WTC11 (cell line): Measurements from ENCODE around the gene GPR22. TPM values are rescaled to one million over a fixed set of nuclear protein-coding genes. Genes with fewer than 3 reads are reported as not detected.

ENCODE experiments used
- ATAC-seq: fragments of 200-7000 bp; cut with Tn5 transposase; 2 replicates; pipeline ENCODE4 v1.10.0; 2021; ENCODE audit warnings: mild to moderate bottlenecking, moderate library complexity
- CTCF ChIA-PET: fragments of 300-600 bp; sonication (Branson Sonifier 250); formaldehyde crosslinking; loops from one replicate; lab custom pipeline; 2021; ENCODE audit warnings: antibody characterized with exemption; lab: Charles Lee
- POLR2A ChIA-PET: fragments of 350-600 bp; sonication (Branson Sonifier 250); formaldehyde crosslinking; loops from one replicate; lab custom pipeline; 2021; ENCODE audit warnings: antibody characterized with exemption; lab: Charles Lee
- DNase-seq: peaks from one replicate; pipeline ENCODE4 v3.0.0; 2021; ENCODE audit warnings: low spot score
- H3K27ac Mint-ChIP-seq: 2 replicates; pipeline ENCODE4 v1.8.0; 2021; ENCODE audit warnings: mixed read lengths
- H3K27me3 Mint-ChIP-seq: 2 replicates; pipeline ENCODE4 v1.8.0; 2021; ENCODE audit warnings: low read depth, mild to moderate bottlenecking, moderate library complexity, mixed read lengths
- H3K36me3 Mint-ChIP-seq: 2 replicates; pipeline ENCODE4 v1.8.0; 2021; ENCODE audit warnings: mixed read lengths
- H3K4me1 Mint-ChIP-seq: 2 replicates; pipeline ENCODE4 v1.8.0; 2022; ENCODE audit warnings: mixed read lengths
- H3K4me3 Mint-ChIP-seq: 2 replicates; pipeline ENCODE4 v1.8.0; 2021; ENCODE audit warnings: mild to moderate bottlenecking, moderate library complexity, mixed read lengths
- H3K9me3 Mint-ChIP-seq: 2 replicates; pipeline ENCODE4 v1.8.0; 2021; ENCODE audit warnings: mixed read lengths
- ATF6 ChIP-seq: sonication (generic); formaldehyde crosslinking; IDR thresholded peaks from 2 replicates; pipeline ENCODE4 v1.8.1; 2023; ENCODE audit warnings: mild to moderate bottlenecking, missing genetic modification reagents
- CREM ChIP-seq: sonication (generic); formaldehyde crosslinking; IDR thresholded peaks from 2 replicates; pipeline ENCODE4 v1.8.1; 2022; ENCODE audit warnings: mild to moderate bottlenecking, missing genetic modification reagents, moderate library complexity
- ETV6 ChIP-seq: sonication (generic); formaldehyde crosslinking; IDR thresholded peaks from 2 replicates; pipeline ENCODE4 v1.8.1; 2022; ENCODE audit warnings: mild to moderate bottlenecking, missing genetic modification reagents
- FOXK1 ChIP-seq: sonication (generic); formaldehyde crosslinking; IDR thresholded peaks from 2 replicates; pipeline ENCODE4 v1.8.0; 2022; ENCODE audit warnings: mild to moderate bottlenecking, moderate library complexity, missing genetic modification reagents
- GABPB1 ChIP-seq: sonication (generic); formaldehyde crosslinking; IDR thresholded peaks from 2 replicates; pipeline ENCODE4 v1.8.1; 2023; ENCODE audit warnings: mild to moderate bottlenecking, missing genetic modification reagents
- IRF1 ChIP-seq: sonication (generic); formaldehyde crosslinking; IDR thresholded peaks from 2 replicates; pipeline ENCODE4 v1.8.0; 2023; ENCODE audit warnings: missing genetic modification reagents
- IRF2 ChIP-seq: sonication (generic); formaldehyde crosslinking; IDR thresholded peaks from 2 replicates; pipeline ENCODE4 v1.8.0; 2022; ENCODE audit warnings: low read depth, missing genetic modification reagents, borderline replicate concordance
- JUN ChIP-seq: sonication (generic); formaldehyde crosslinking; IDR thresholded peaks from 2 replicates; pipeline ENCODE4 v1.8.0; 2023; ENCODE audit warnings: mild to moderate bottlenecking, missing genetic modification reagents
- MLX ChIP-seq: sonication (generic); formaldehyde crosslinking; IDR thresholded peaks from 2 replicates; pipeline ENCODE4 v1.8.1; 2023; ENCODE audit warnings: mild to moderate bottlenecking, missing genetic modification reagents, moderate library complexity
- MYBL2 ChIP-seq: sonication (generic); formaldehyde crosslinking; IDR thresholded peaks from 2 replicates; pipeline ENCODE4 v1.8.1; 2023; ENCODE audit warnings: mild to moderate bottlenecking, moderate library complexity, missing genetic modification reagents
- RORB ChIP-seq: fragments of 250-450 bp; sonication (Bioruptor Pico); IDR thresholded peaks from 2 replicates; pipeline ENCODE4 v1.9.0; 2021; ENCODE audit warnings: mild to moderate bottlenecking
- STAT6 ChIP-seq: sonication (generic); formaldehyde crosslinking; conservative IDR thresholded peaks from 2 replicates; pipeline ENCODE4 v1.8.1; 2023; ENCODE audit warnings: mild to moderate bottlenecking, low read depth, missing genetic modification reagents, moderate library complexity
- TEAD1 ChIP-seq: sonication (generic); formaldehyde crosslinking; IDR thresholded peaks from 2 replicates; pipeline ENCODE4 v1.8.0; 2022; ENCODE audit warnings: mild to moderate bottlenecking, missing genetic modification reagents
- TEAD4 ChIP-seq: sonication (generic); formaldehyde crosslinking; IDR thresholded peaks from 2 replicates; pipeline ENCODE4 v1.8.0; 2022; ENCODE audit warnings: mild to moderate bottlenecking, missing genetic modification reagents
- ZBTB21 ChIP-seq: sonication (generic); formaldehyde crosslinking; IDR thresholded peaks from 2 replicates; pipeline ENCODE4 v1.8.1; 2023; ENCODE audit warnings: mild to moderate bottlenecking, missing genetic modification reagents, borderline replicate concordance
- ZNF281 ChIP-seq: sonication (generic); formaldehyde crosslinking; IDR thresholded peaks from 2 replicates; pipeline ENCODE4 v1.8.0; 2023; ENCODE audit warnings: mild to moderate bottlenecking, missing genetic modification reagents
- ZNF317 ChIP-seq: sonication (generic); formaldehyde crosslinking; IDR thresholded peaks from 2 replicates; pipeline ENCODE4 v1.8.1; 2023; ENCODE audit warnings: low read depth, mild to moderate bottlenecking, moderate library complexity, missing genetic modification reagents, borderline replicate concordance
- ZNF423 ChIP-seq: fragments of 250-450 bp; sonication (Bioruptor Pico); IDR thresholded peaks from 2 replicates; pipeline ENCODE4 v2.1.2; 2022; ENCODE audit warnings: mild to moderate bottlenecking, moderate library complexity
- ZNF512 ChIP-seq: sonication (generic); formaldehyde crosslinking; IDR thresholded peaks from 2 replicates; pipeline ENCODE4 v1.8.1; 2022; ENCODE audit warnings: missing genetic modification reagents, borderline replicate concordance
- ZSCAN18 ChIP-seq: fragments of 250-450 bp; sonication (Bioruptor Pico); IDR thresholded peaks from 2 replicates; pipeline ENCODE4 v2.1.2; 2022; ENCODE audit warnings: mild to moderate bottlenecking, moderate library complexity
- total RNA-seq: library from RNA; stranded (reverse); gene quantifications from 3 replicates; pipeline ENCODE4 v1.2.3, GENCODE V29; 2021

The GPR22 gene
- total RNA-seq, 1 experiment from 2014 or later: not detected

GRCh38 chr7:107502154-107502553, 32.3 kb downstream of the GPR22 start:
- POLR2A ChIA-PET: no interaction called here
- no peak overlapping the region for H3K4me3 Mint-ChIP-seq
- H3K27ac Mint-ChIP-seq: no peak overlapping the region
- H3K9me3 Mint-ChIP-seq: peaks cover 3% of the 10 kb centered on the region
- H3K36me3 Mint-ChIP-seq: peaks cover 3% of the 10 kb centered on the region; the same call in 1 of the 2 replicates
- CTCF ChIA-PET: interaction anchor here (0.7 to 1.9 kb wide), 2 partner anchors 25 to 39 kb away, joined by 3 to 17 read pairs; no protein-coding TSS in a partner anchor
- no peaks in the 10 kb centered on the region for H3K27me3 Mint-ChIP-seq
- H3K4me1 Mint-ChIP-seq: no peaks in the 10 kb centered on the region; the same call in 1 of the 2 replicates
- DNase-seq (no peak), ATAC-seq (no peak)
- TF ChIP-seq ATF6 (CRISPR knock-in tag) (no peak), ZNF512 (no peak), MLX (CRISPR knock-in tag) (no peak), IRF2 (CRISPR knock-in tag) (no peak), ETV6 (CRISPR knock-in tag) (no peak), ZNF317 (CRISPR knock-in tag) (no peak), ZSCAN18 (CRISPR knock-in tag) (no peak), TEAD1 (no peak), ZBTB21 (CRISPR knock-in tag) (no peak), RORB (CRISPR knock-in tag) (no peak), FOXK1 (CRISPR knock-in tag) (no peak)

- peaks cover 4% of the 10 kb centered on the region for H3K9me3 Mint-ChIP-seq
- DNase-seq (no peak), ATAC-seq (no peak)
- ChIA-PET CTCF (no interaction called here), POLR2A (no interaction called here)
- no peak overlapping the region for H3K27ac Mint-ChIP-seq
- H3K4me1 Mint-ChIP-seq: no peaks in the 10 kb centered on the region; the same call in 1 of the 2 replicates
- H3K4me3 Mint-ChIP-seq: no peak overlapping the region
- H3K27me3 Mint-ChIP-seq: no peaks in the 10 kb centered on the region
- no peak for TF ChIP-seq STAT6
- no peak for TF ChIP-seq JUN (CRISPR knock-in tag)
- no peak for TF ChIP-seq ZBTB21 (CRISPR knock-in tag)
- no peak for TF ChIP-seq ZNF423 (CRISPR knock-in tag)
- no peak for TF ChIP-seq ZNF281 (CRISPR knock-in tag)
- no peak for TF ChIP-seq CREM (CRISPR knock-in tag)
- no peak for TF ChIP-seq MYBL2 (CRISPR knock-in tag)
- TF ChIP-seq TEAD4 (CRISPR knock-in tag): no peak
- no peak for TF ChIP-seq IRF1 (CRISPR knock-in tag)
- no peak for TF ChIP-seq GABPB1 (CRISPR knock-in tag)
- H3K36me3 Mint-ChIP-seq: peaks cover 7% of the 10 kb centered on the region
Observed at GRCh38 chr7:107502797-107503196, 32.9 kb downstream of the GPR22 start.
